GM12892 (cell line): Measurements from ENCODE around the gene UBE2F.

Experiments
- POLR2A ChIP-seq: IDR thresholded peaks from 2 replicates; pipeline ENCODE4 v1.6.1; 2011; ENCODE audit warnings: low read depth, low read length, control low read depth
- POLR2AphosphoS5 ChIP-seq: IDR thresholded peaks from 2 replicates; pipeline ENCODE4 v1.6.1; 2011; ENCODE audit warnings: low read depth, low read length, control low read depth

DNA sequence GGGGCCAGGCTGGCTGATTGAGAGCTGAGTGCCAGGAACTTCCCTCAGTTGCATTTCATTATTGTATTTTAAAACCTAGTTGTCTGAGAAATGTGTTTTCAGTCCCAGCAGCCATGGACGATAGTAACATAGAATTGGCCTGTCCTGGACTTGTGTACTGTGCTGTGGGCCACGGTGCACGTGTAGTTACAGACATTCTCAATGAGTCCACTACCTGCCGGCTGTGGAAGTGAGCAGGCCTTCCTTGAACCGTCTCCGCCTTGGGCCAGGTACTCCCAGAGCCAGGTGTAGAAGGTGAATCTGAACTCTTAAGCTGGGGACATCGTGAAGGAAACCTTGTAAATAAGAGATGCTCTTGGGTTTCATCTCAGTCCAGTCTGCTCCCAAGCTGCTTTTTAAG lies 47.0 kb downstream of the UBE2F start:
- TF ChIP-seq POLR2AphosphoS5 (no peak), POLR2A (no peak)
